Measurements from ENCODE around the gene MROH9. TPM values are rescaled to one million over a fixed set of nuclear protein-coding genes. Genes with fewer than 3 reads are reported as not detected.

Gene MROH9
- total RNA-seq, 1 donor = under 0.01 TPM

- H3K4me2 ChIP-seq (ENCODE audit: insufficient read depth, low read length) = no peak overlapping the region
- no peak for DNase-seq (ENCODE audit: insufficient read length, low spot score, missing footprints)
- no peaks in the 10 kb centered on the region for H4K20me1 ChIP-seq (ENCODE audit: insufficient read depth, low read length)
- H3K79me2 ChIP-seq (ENCODE audit: insufficient read depth, low read length) = no peaks in the 10 kb centered on the region
- no peak overlapping the region for H3K27ac ChIP-seq (ENCODE audit: low read depth, low read length)
- peaks cover 5% of the 10 kb centered on the region for H3K27me3 ChIP-seq (ENCODE audit: insufficient read depth, low read length)
- no peak overlapping the region for H2AFZ ChIP-seq (ENCODE audit: low read length)
- no peaks in the 10 kb centered on the region for H3K4me1 ChIP-seq (ENCODE audit: insufficient read depth, low read length)
- H3K36me3 ChIP-seq (ENCODE audit: insufficient read depth, low read length) = no peaks in the 10 kb centered on the region
- no peaks in the 10 kb centered on the region for H3K9me3 ChIP-seq (ENCODE audit: low read depth, low read length)
- TF ChIP-seq, protein P1, sequence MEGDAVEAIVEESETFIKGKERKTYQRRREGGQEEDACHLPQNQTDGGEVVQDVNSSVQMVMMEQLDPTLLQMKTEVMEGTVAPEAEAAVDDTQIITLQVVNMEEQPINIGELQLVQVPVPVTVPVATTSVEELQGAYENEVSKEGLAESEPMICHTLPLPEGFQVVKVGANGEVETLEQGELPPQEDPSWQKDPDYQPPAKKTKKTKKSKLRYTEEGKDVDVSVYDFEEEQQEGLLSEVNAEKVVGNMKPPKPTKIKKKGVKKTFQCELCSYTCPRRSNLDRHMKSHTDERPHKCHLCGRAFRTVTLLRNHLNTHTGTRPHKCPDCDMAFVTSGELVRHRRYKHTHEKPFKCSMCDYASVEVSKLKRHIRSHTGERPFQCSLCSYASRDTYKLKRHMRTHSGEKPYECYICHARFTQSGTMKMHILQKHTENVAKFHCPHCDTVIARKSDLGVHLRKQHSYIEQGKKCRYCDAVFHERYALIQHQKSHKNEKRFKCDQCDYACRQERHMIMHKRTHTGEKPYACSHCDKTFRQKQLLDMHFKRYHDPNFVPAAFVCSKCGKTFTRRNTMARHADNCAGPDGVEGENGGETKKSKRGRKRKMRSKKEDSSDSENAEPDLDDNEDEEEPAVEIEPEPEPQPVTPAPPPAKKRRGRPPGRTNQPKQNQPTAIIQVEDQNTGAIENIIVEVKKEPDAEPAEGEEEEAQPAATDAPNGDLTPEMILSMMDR (IDR thresholded peaks at IDR 0.05; ENCODE audit: extremely low read depth, low read depth, low read length) = no peak
- no peak overlapping the region for H3K4me3 ChIP-seq (ENCODE audit: insufficient read depth, low read length)
These were observed 58.4 kb downstream of the MROH9 start for GRCh38 chr1:170993717-170994116.

- Histone ChIP-seq H4K20me1 (ENCODE audit: insufficient read depth, low read length) (no peaks in the 10 kb centered on the region), H3K27ac (ENCODE audit: low read depth, low read length) (no peak overlapping the region), H3K4me2 (ENCODE audit: insufficient read depth, low read length) (no peak overlapping the region), H3K9me3 (ENCODE audit: low read depth, low read length) (no peaks in the 10 kb centered on the region), H3K4me3 (ENCODE audit: insufficient read depth, low read length) (no peak overlapping the region), H3K36me3 (ENCODE audit: insufficient read depth, low read length) (no peaks in the 10 kb centered on the region), H3K27me3 (ENCODE audit: insufficient read depth, low read length) (no peaks in the 10 kb centered on the region), H3K4me1 (ENCODE audit: insufficient read depth, low read length) (no peaks in the 10 kb centered on the region), H2AFZ (ENCODE audit: low read length) (no peak overlapping the region), H3K79me2 (ENCODE audit: insufficient read depth, low read length) (no peaks in the 10 kb centered on the region)
- DNase-seq (ENCODE audit: insufficient read length, low spot score, missing footprints) = no peak
- TF ChIP-seq, protein P1 (IDR thresholded peaks at IDR 0.05; ENCODE audit: extremely low read depth, low read depth, low read length) = no peak
These were observed 79.5 kb downstream of the MROH9 start for GRCh38 chr1:171014880-171015279.

GRCh38 chr1:171017426-171017825 is 82.1 kb downstream of the MROH9 start:
- no peak overlapping the region for H2AFZ ChIP-seq (ENCODE audit: low read length)

DNA sequence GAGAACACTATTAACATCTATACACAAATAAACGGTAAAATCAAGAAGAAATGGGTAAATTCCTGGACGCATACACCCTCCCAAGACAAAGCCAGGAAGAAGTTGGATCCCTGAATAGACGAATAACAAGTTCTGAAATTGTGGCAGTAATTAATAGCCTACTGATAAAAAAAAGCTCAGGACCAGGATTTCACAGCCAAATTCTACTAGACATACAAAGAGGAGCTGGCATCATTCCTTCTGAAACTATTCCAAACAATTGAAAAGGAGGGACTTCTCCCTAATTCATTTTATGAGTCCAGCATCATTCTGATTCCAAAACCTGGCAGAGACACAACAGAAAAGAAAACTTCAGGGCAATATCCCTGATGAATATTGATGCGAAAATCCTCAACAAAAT is 84.6 kb downstream of the MROH9 start:
- H3K4me1 ChIP-seq (ENCODE audit: insufficient read depth, low read length) = no peaks in the 10 kb centered on the region
- H3K36me3 ChIP-seq (ENCODE audit: insufficient read depth, low read length) = no peaks in the 10 kb centered on the region
- no peak overlapping the region for H3K4me2 ChIP-seq (ENCODE audit: insufficient read depth, low read length)
- no peak overlapping the region for H3K4me3 ChIP-seq (ENCODE audit: insufficient read depth, low read length)
- no peaks in the 10 kb centered on the region for H3K27me3 ChIP-seq (ENCODE audit: insufficient read depth, low read length)
- H2AFZ ChIP-seq (ENCODE audit: low read length) = no peak overlapping the region
- TF ChIP-seq, protein P1 (IDR thresholded peaks at IDR 0.05; ENCODE audit: extremely low read depth, low read depth, low read length) = no peak
- H4K20me1 ChIP-seq (ENCODE audit: insufficient read depth, low read length) = no peaks in the 10 kb centered on the region
- H3K27ac ChIP-seq (ENCODE audit: low read depth, low read length) = no peak overlapping the region
- no peaks in the 10 kb centered on the region for H3K9me3 ChIP-seq (ENCODE audit: low read depth, low read length)
- no peaks in the 10 kb centered on the region for H3K79me2 ChIP-seq (ENCODE audit: insufficient read depth, low read length)
- no peak for DNase-seq (ENCODE audit: insufficient read length, low spot score, missing footprints)

More at GRCh38 chr1:171017426-171017825, 82.1 kb downstream of the MROH9 start:
- no peak overlapping the region for H3K4me2 ChIP-seq (ENCODE audit: insufficient read depth, low read length)
- no peak for DNase-seq (ENCODE audit: insufficient read length, low spot score, missing footprints)
- no peaks in the 10 kb centered on the region for H4K20me1 ChIP-seq (ENCODE audit: insufficient read depth, low read length)
- TF ChIP-seq, protein P1 (IDR thresholded peaks at IDR 0.05; ENCODE audit: extremely low read depth, low read depth, low read length) = no peak
- no peaks in the 10 kb centered on the region for H3K79me2 ChIP-seq (ENCODE audit: insufficient read depth, low read length)
- H3K9me3 ChIP-seq (ENCODE audit: low read depth, low read length) = no peaks in the 10 kb centered on the region
- no peaks in the 10 kb centered on the region for H3K36me3 ChIP-seq (ENCODE audit: insufficient read depth, low read length)
- H3K4me1 ChIP-seq (ENCODE audit: insufficient read depth, low read length) = no peaks in the 10 kb centered on the region
- no peak overlapping the region for H3K27ac ChIP-seq (ENCODE audit: low read depth, low read length)
- H3K4me3 ChIP-seq (ENCODE audit: insufficient read depth, low read length) = no peak overlapping the region
- no peaks in the 10 kb centered on the region for H3K27me3 ChIP-seq (ENCODE audit: insufficient read depth, low read length)
